Measurements from ENCODE around the gene BMPR1A. TPM values are rescaled to one million over a fixed set of nuclear protein-coding genes. Genes with fewer than 3 reads are reported as not detected.

BMPR1A gene
- total RNA-seq, 5 donors from 2014 or later (not counting 1 experiment from before 2014, with no cell fraction given), result 7.8 to 15.0 (median 11.4) TPM

- Mint-ChIP-seq H3K27ac (no peak overlapping the region), H3K4me1 (peaks cover 14 to 22% (median 17%) of the 10 kb centered on the region in 3 donors), H3K9me3 (no peaks in the 10 kb centered on the region), H3K36me3 (no peaks in the 10 kb centered on the region), H3K4me3 (no peak overlapping the region), H3K27me3 (no peaks in the 10 kb centered on the region)
- POLR2A ChIA-PET, result no interaction called here
- CTCF ChIA-PET, result no interaction called here
- no peak overlapping the region for H3K27ac ChIP-seq (ENCODE audit: low read length)
- no peaks in the 10 kb centered on the region for H3K27me3 ChIP-seq (replicated peaks in 1 of 2; ENCODE audit: control insufficient read depth in 2 of 2, extremely low read depth in 1 of 2, insufficient read depth in 2 of 2, low read length in 1 of 2)
- ATAC-seq (replicated peaks in 1 of 4), result no peak
- DNase-seq, result no peak
- H3K36me3 ChIP-seq (ENCODE audit: control insufficient read depth in 2 of 2, extremely low read depth in 1 of 2, insufficient read depth in 1 of 2, low read length in 1 of 2), result no peaks in the 10 kb centered on the region
- H3K4me3 ChIP-seq (ENCODE audit: control insufficient read depth in 1 of 2, extremely low read depth in 1 of 2, low read length in 1 of 2), result no peak overlapping the region
- H3K9me3 ChIP-seq, result no peaks in the 10 kb centered on the region
- H3K4me1 ChIP-seq (ENCODE audit: control insufficient read depth in 1 of 2, extremely low read depth in 1 of 2, insufficient read depth in 2 of 2, low read length in 2 of 2), result no peaks in the 10 kb centered on the region
- no CpG with 5 or more reads among the region's 1 CpG for WGBS (ENCODE audit: insufficient coverage)
Observed at GRCh38 chr10:86798025-86798424, 41.6 kb downstream of the BMPR1A start.

GRCh38 chr10:86798611-86799010, 42.2 kb downstream of the BMPR1A start:
- no CpG with 5 or more reads among the region's 1 CpG for WGBS (ENCODE audit: insufficient coverage)
- no peak overlapping the region for H3K4me3 Mint-ChIP-seq
- ChIA-PET POLR2A (interaction anchor here in 1 of 2 donors (0.7 kb wide), 1 partner anchor 22 kb away, joined by 3 read pairs; no protein-coding TSS in a partner anchor), CTCF (no interaction called here)
- Histone ChIP-seq H3K9me3 (no peaks in the 10 kb centered on the region), H3K4me1 (ENCODE audit: control insufficient read depth in 1 of 2, extremely low read depth in 1 of 2, insufficient read depth in 2 of 2, low read length in 2 of 2) (no peaks in the 10 kb centered on the region), H3K36me3 (ENCODE audit: control insufficient read depth in 2 of 2, extremely low read depth in 1 of 2, insufficient read depth in 1 of 2, low read length in 1 of 2) (no peaks in the 10 kb centered on the region), H3K27me3 (replicated peaks in 1 of 2; ENCODE audit: control insufficient read depth in 2 of 2, extremely low read depth in 1 of 2, insufficient read depth in 2 of 2, low read length in 1 of 2) (no peaks in the 10 kb centered on the region), H3K27ac (ENCODE audit: low read length) (no peak overlapping the region), H3K4me3 (ENCODE audit: control insufficient read depth in 1 of 2, extremely low read depth in 1 of 2, low read length in 1 of 2) (no peak overlapping the region)
- H3K9me3 Mint-ChIP-seq, result no peaks in the 10 kb centered on the region
- peak in 1 of 35 experiments; percentile 1 for DNase-seq
- H3K36me3 Mint-ChIP-seq, result no peaks in the 10 kb centered on the region
- no peaks in the 10 kb centered on the region for H3K27me3 Mint-ChIP-seq
- peaks cover 14 to 22% (median 16%) of the 10 kb centered on the region in 3 donors for H3K4me1 Mint-ChIP-seq
- peak in 1 of 4 experiments; percentile 24 for ATAC-seq (replicated peaks in 1 of 4)
- no peak overlapping the region for H3K27ac Mint-ChIP-seq

GRCh38 chr10:86799188-86799845, 42.9 kb downstream of the BMPR1A start:
- CTCF ChIA-PET, result no interaction called here

GRCh38 chr10:86801995-86802394, 45.6 kb downstream of the BMPR1A start:
- 100% methylated on average over 1 of the region's 5 CpGs for WGBS (ENCODE audit: insufficient coverage)
- Mint-ChIP-seq H3K9me3 (no peaks in the 10 kb centered on the region), H3K4me3 (no peak overlapping the region), H3K4me1 (peaks cover 14 to 20% (median 14%) of the 10 kb centered on the region in 3 donors), H3K27ac (no peak overlapping the region), H3K27me3 (no peaks in the 10 kb centered on the region), H3K36me3 (no peaks in the 10 kb centered on the region)
- POLR2A ChIA-PET, result no interaction called here
- no peaks in the 10 kb centered on the region for H3K36me3 ChIP-seq (ENCODE audit: control insufficient read depth in 2 of 2, extremely low read depth in 1 of 2, insufficient read depth in 1 of 2, low read length in 1 of 2)
- ATAC-seq (replicated peaks in 1 of 4), result no peak
- no peaks in the 10 kb centered on the region for H3K4me1 ChIP-seq (ENCODE audit: control insufficient read depth in 1 of 2, extremely low read depth in 1 of 2, insufficient read depth in 2 of 2, low read length in 2 of 2)
- no peak overlapping the region for H3K4me3 ChIP-seq (ENCODE audit: control insufficient read depth in 1 of 2, extremely low read depth in 1 of 2, low read length in 1 of 2)
- no peak overlapping the region for H3K27ac ChIP-seq (ENCODE audit: low read length)
- no peaks in the 10 kb centered on the region for H3K9me3 ChIP-seq
- CTCF ChIA-PET, result no interaction called here
- no peak for DNase-seq
- H3K27me3 ChIP-seq (replicated peaks in 1 of 2; ENCODE audit: control insufficient read depth in 2 of 2, extremely low read depth in 1 of 2, insufficient read depth in 2 of 2, low read length in 1 of 2), result no peaks in the 10 kb centered on the region

More at GRCh38 chr10:86799188-86799845, 42.9 kb downstream of the BMPR1A start:
- H3K4me3 Mint-ChIP-seq, result no peak overlapping the region
- H3K9me3 ChIP-seq, result no peaks in the 10 kb centered on the region
- H3K27me3 Mint-ChIP-seq, result no peaks in the 10 kb centered on the region
- H3K36me3 ChIP-seq (ENCODE audit: control insufficient read depth in 2 of 2, extremely low read depth in 1 of 2, insufficient read depth in 1 of 2, low read length in 1 of 2), result no peaks in the 10 kb centered on the region
- no peak overlapping the region for H3K27ac ChIP-seq (ENCODE audit: low read length)
- ATAC-seq (replicated peaks in 1 of 4) (no peak), DNase-seq (no peak)
- no CpG with 5 or more reads among the region's 8 CpGs for WGBS (ENCODE audit: insufficient coverage)
- H3K4me3 ChIP-seq (ENCODE audit: control insufficient read depth in 1 of 2, extremely low read depth in 1 of 2, low read length in 1 of 2), result no peak overlapping the region
- H3K9me3 Mint-ChIP-seq, result no peaks in the 10 kb centered on the region
- no peak overlapping the region for H3K27ac Mint-ChIP-seq
- H3K36me3 Mint-ChIP-seq, result no peaks in the 10 kb centered on the region
- H3K27me3 ChIP-seq (replicated peaks in 1 of 2; ENCODE audit: control insufficient read depth in 2 of 2, extremely low read depth in 1 of 2, insufficient read depth in 2 of 2, low read length in 1 of 2), result no peaks in the 10 kb centered on the region
- H3K4me1 Mint-ChIP-seq, result peaks cover 14 to 20% (median 14%) of the 10 kb centered on the region in 3 donors
- H3K4me1 ChIP-seq (ENCODE audit: control insufficient read depth in 1 of 2, extremely low read depth in 1 of 2, insufficient read depth in 2 of 2, low read length in 2 of 2), result no peaks in the 10 kb centered on the region
- POLR2A ChIA-PET, result interaction anchor here in 1 of 2 donors (0.7 kb wide), 1 partner anchor 21 kb away, joined by 3 read pairs; no protein-coding TSS in a partner anchor

GRCh38 chr10:86802473-86803108, 46.2 kb downstream of the BMPR1A start:
- Mint-ChIP-seq H3K27ac (no peak overlapping the region), H3K9me3 (no peaks in the 10 kb centered on the region), H3K27me3 (no peaks in the 10 kb centered on the region), H3K4me1 (peaks cover 14 to 17% (median 14%) of the 10 kb centered on the region in 3 donors), H3K4me3 (no peak overlapping the region), H3K36me3 (no peaks in the 10 kb centered on the region)
- DNase-seq (no peak), ATAC-seq (replicated peaks in 1 of 4) (no peak)
- Histone ChIP-seq H3K27me3 (replicated peaks in 1 of 2; ENCODE audit: control insufficient read depth in 2 of 2, extremely low read depth in 1 of 2, insufficient read depth in 2 of 2, low read length in 1 of 2) (no peaks in the 10 kb centered on the region), H3K4me1 (ENCODE audit: control insufficient read depth in 1 of 2, extremely low read depth in 1 of 2, insufficient read depth in 2 of 2, low read length in 2 of 2) (no peaks in the 10 kb centered on the region), H3K27ac (ENCODE audit: low read length) (no peak overlapping the region), H3K36me3 (ENCODE audit: control insufficient read depth in 2 of 2, extremely low read depth in 1 of 2, insufficient read depth in 1 of 2, low read length in 1 of 2) (no peaks in the 10 kb centered on the region), H3K4me3 (ENCODE audit: control insufficient read depth in 1 of 2, extremely low read depth in 1 of 2, low read length in 1 of 2) (no peak overlapping the region), H3K9me3 (no peaks in the 10 kb centered on the region)
- CTCF ChIA-PET, result no interaction called here
- POLR2A ChIA-PET, result no interaction called here
- WGBS (ENCODE audit: insufficient coverage), result 100% methylated on average over 1 of the region's 6 CpGs

- Mint-ChIP-seq H3K4me3 (no peak overlapping the region), H3K4me1 (peaks cover 14 to 16% (median 14%) of the 10 kb centered on the region in 3 donors), H3K27me3 (no peaks in the 10 kb centered on the region), H3K27ac (no peak overlapping the region), H3K36me3 (no peaks in the 10 kb centered on the region), H3K9me3 (no peaks in the 10 kb centered on the region)
- Histone ChIP-seq H3K27ac (ENCODE audit: low read length) (no peak overlapping the region), H3K4me1 (ENCODE audit: control insufficient read depth in 1 of 2, extremely low read depth in 1 of 2, insufficient read depth in 2 of 2, low read length in 2 of 2) (no peaks in the 10 kb centered on the region), H3K9me3 (no peaks in the 10 kb centered on the region), H3K36me3 (ENCODE audit: control insufficient read depth in 2 of 2, extremely low read depth in 1 of 2, insufficient read depth in 1 of 2, low read length in 1 of 2) (no peaks in the 10 kb centered on the region), H3K27me3 (replicated peaks in 1 of 2; ENCODE audit: control insufficient read depth in 2 of 2, extremely low read depth in 1 of 2, insufficient read depth in 2 of 2, low read length in 1 of 2) (no peaks in the 10 kb centered on the region), H3K4me3 (ENCODE audit: control insufficient read depth in 1 of 2, extremely low read depth in 1 of 2, low read length in 1 of 2) (no peak overlapping the region)
- ChIA-PET POLR2A (no interaction called here), CTCF (no interaction called here)
- ATAC-seq (replicated peaks in 1 of 4), result no peak
- no peak for DNase-seq
- no CpG with 5 or more reads among the region's 2 CpGs for WGBS (ENCODE audit: insufficient coverage)
Observed at GRCh38 chr10:86803156-86803555, 46.7 kb downstream of the BMPR1A start.

All from T-cell (primary cell).